Central memory CD8-positive, alpha-beta T cell (primary cell): ENCODE data around the gene ANTXR1.
"Not testable (repeated sequence)": the region's sequence is repeated elsewhere in the genome, so short reads cannot be mapped to it uniquely, and the experiment has no call there.

Experiments used
- ATAC-seq: fragments of 150-1000 bp; cut with Tn5 transposase; replicated peaks from 2 replicates; pipeline ENCODE4 v1.10.0; 2022; ENCODE audit warnings: mild to moderate bottlenecking, moderate FRiP score, moderate number of reproducible peaks; ENCODE audit not compliant: poor library complexity, severe bottlenecking; ENCODE audit errors: extremely low read depth
- DNase-seq, 2 donors: peaks; one replicate each; pipeline ENCODE4 v3.0.0; 2021; ENCODE audit warnings: low spot score in 2 of 2
- H3K27ac Mint-ChIP-seq: one replicate; pipeline ENCODE4 v1.8.0; 2022; ENCODE audit warnings: low read depth, mild to moderate bottlenecking, moderate library complexity, mixed read lengths
- H3K27me3 Mint-ChIP-seq: one replicate; pipeline ENCODE4 v1.8.0; 2022; ENCODE audit warnings: mixed read lengths
- H3K36me3 Mint-ChIP-seq: one replicate; pipeline ENCODE4 v1.8.0; 2022; ENCODE audit warnings: mild to moderate bottlenecking, moderate library complexity, mixed read lengths; ENCODE audit not compliant: insufficient read depth
- H3K4me1 Mint-ChIP-seq: one replicate; pipeline ENCODE4 v1.8.0; 2022; ENCODE audit warnings: mixed read lengths
- H3K4me3 Mint-ChIP-seq: one replicate; pipeline ENCODE4 v1.8.0; 2022; ENCODE audit warnings: mild to moderate bottlenecking, moderate library complexity, mixed read lengths
- H3K9me3 Mint-ChIP-seq: one replicate; pipeline ENCODE4 v1.8.0; 2022; ENCODE audit warnings: mixed read lengths

The ANTXR1 gene

GRCh38 chr2:69231612-69232277 lies 218.8 kb downstream of the ANTXR1 start:
- peaks cover 50% of the 10 kb centered on the region for H3K27me3 Mint-ChIP-seq
- ATAC-seq (no peak), DNase-seq (no peak)
- no peaks in the 10 kb centered on the region for H3K9me3 Mint-ChIP-seq
- H3K36me3 Mint-ChIP-seq = no peaks in the 10 kb centered on the region
- no peaks in the 10 kb centered on the region for H3K4me1 Mint-ChIP-seq
- H3K27ac Mint-ChIP-seq = no peak overlapping the region
- no peak overlapping the region for H3K4me3 Mint-ChIP-seq

DNA sequence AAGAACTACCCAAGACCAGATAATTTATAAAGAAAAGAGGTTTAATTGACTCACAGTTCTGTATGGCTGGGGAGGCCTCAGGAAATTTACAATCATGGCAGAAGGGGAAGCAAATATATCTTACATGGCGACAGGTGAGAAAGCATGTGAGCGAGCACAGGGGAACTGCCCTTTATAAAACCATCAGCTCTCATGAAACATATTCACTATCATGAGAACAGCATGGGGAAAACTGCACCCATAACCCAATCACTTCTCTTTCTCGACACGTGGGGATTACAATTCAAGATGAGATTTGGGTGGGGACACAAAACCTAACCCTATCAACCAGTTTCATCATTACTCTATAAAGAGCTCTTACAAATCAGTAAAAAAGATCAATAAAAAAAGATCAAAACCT lies 222.9 kb downstream of the ANTXR1 start:
- not testable (repeated sequence) for ATAC-seq, H3K9me3 Mint-ChIP-seq, H3K4me1 Mint-ChIP-seq, H3K4me3 Mint-ChIP-seq, H3K27ac Mint-ChIP-seq, H3K36me3 Mint-ChIP-seq, DNase-seq
- peaks cover 39% of the 10 kb centered on the region for H3K27me3 Mint-ChIP-seq

DNA sequence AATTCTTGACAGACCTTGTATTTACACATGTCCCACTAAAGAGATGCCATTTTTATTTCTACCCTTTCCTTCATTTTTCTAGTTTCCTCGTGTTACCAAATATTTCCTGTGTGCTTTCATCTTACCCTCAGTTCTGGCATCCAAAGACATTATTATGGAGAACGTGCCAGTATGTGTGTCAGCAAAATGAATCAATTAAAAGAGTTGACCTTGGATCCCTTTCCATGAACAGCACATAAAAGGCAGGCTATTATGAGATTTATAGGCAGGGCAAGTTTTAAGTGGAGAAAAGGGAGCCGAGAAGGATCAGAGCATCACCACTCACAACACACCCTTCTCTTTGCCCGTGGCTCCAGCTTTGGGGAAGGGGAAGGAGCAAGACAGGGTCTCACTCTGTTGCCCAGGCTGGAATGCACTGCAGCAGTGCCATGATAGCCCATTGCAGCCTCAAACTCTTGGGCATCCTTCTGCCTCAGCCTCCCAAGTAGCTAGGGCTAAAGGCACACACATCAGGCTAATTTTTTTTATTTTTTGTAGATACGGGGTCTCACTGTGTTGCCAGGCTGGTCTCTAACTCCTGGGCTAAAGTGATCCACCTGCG lies 224.2 kb downstream of the ANTXR1 start:
- H3K9me3 Mint-ChIP-seq = no peaks in the 10 kb centered on the region
- peaks cover 37% of the 10 kb centered on the region for H3K27me3 Mint-ChIP-seq
- ATAC-seq (no peak), DNase-seq (no peak)
- H3K36me3 Mint-ChIP-seq = peaks cover 1% of the 10 kb centered on the region
- H3K4me1 Mint-ChIP-seq = no peaks in the 10 kb centered on the region
- no peak overlapping the region for H3K27ac Mint-ChIP-seq
- H3K4me3 Mint-ChIP-seq = no peak overlapping the region

GRCh38 chr2:69238449-69239031 lies 225.6 kb downstream of the ANTXR1 start:
- H3K27me3 Mint-ChIP-seq = peaks cover 37% of the 10 kb centered on the region
- H3K9me3 Mint-ChIP-seq = no peaks in the 10 kb centered on the region

GRCh38 chr2:69241093-69241492 lies 228.1 kb downstream of the ANTXR1 start:
- Mint-ChIP-seq H3K4me1 (no peaks in the 10 kb centered on the region), H3K36me3 (peaks cover 1% of the 10 kb centered on the region), H3K4me3 (no peak overlapping the region), H3K27ac (no peak overlapping the region), H3K27me3 (peaks cover 54% of the 10 kb centered on the region), H3K9me3 (no peaks in the 10 kb centered on the region)
- no peak for ATAC-seq
- no peak for DNase-seq

More at GRCh38 chr2:69238449-69239031, 225.6 kb downstream of the ANTXR1 start:
- Mint-ChIP-seq H3K4me3 (no peak overlapping the region), H3K36me3 (peaks cover 1% of the 10 kb centered on the region), H3K27ac (no peak overlapping the region), H3K4me1 (no peaks in the 10 kb centered on the region)
- no peak for ATAC-seq
- DNase-seq = no peak

- Mint-ChIP-seq H3K27ac (no peak overlapping the region), H3K27me3 (peaks cover 62% of the 10 kb centered on the region), H3K9me3 (no peaks in the 10 kb centered on the region), H3K36me3 (peaks cover 1% of the 10 kb centered on the region), H3K4me3 (no peak overlapping the region), H3K4me1 (no peaks in the 10 kb centered on the region)
- ATAC-seq (no peak), DNase-seq (no peak)
Observed at GRCh38 chr2:69241664-69242514, 228.9 kb downstream of the ANTXR1 start.

DNA sequence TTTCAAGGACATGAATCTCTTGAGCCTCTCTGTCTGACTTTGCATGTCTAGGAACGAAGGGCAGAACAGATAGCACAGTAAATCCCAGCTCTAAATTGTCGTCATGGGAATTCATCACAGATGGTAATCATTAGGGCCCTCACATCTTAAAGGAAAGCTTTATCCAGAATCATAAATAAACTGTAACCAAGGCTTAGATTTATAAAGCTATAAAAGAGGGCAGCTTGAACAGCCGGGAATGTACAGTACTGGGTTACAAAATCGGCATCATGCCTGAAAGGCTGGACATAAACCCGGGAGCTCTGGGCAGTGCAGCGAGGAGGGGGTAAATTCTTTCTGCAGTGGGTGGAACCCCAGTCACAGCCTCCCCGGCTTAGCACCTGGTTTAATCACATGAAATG lies 229.7 kb downstream of the ANTXR1 start:
- DNase-seq (no peak), ATAC-seq (no peak)
- Mint-ChIP-seq H3K27me3 (peaks cover 69% of the 10 kb centered on the region), H3K9me3 (no peaks in the 10 kb centered on the region), H3K4me1 (no peaks in the 10 kb centered on the region), H3K36me3 (peaks cover 1% of the 10 kb centered on the region), H3K27ac (no peak overlapping the region), H3K4me3 (no peak overlapping the region)

GRCh38 chr2:69243652-69244051 lies 230.7 kb downstream of the ANTXR1 start:
- peaks cover 1% of the 10 kb centered on the region for H3K36me3 Mint-ChIP-seq
- no peak for DNase-seq
- H3K27ac Mint-ChIP-seq = no peak overlapping the region

GRCh38 chr2:69244882-69245281 lies 231.9 kb downstream of the ANTXR1 start:
- H3K27me3 Mint-ChIP-seq = peaks cover 68% of the 10 kb centered on the region
- no peak overlapping the region for H3K4me3 Mint-ChIP-seq
- DNase-seq (no peak), ATAC-seq (no peak)
- no peak overlapping the region for H3K27ac Mint-ChIP-seq
- H3K36me3 Mint-ChIP-seq = peaks cover under 1% of the 10 kb centered on the region
- H3K9me3 Mint-ChIP-seq = no peaks in the 10 kb centered on the region
- H3K4me1 Mint-ChIP-seq = no peaks in the 10 kb centered on the region

More at GRCh38 chr2:69243652-69244051, 230.7 kb downstream of the ANTXR1 start:
- H3K4me1 Mint-ChIP-seq = no peaks in the 10 kb centered on the region
- H3K4me3 Mint-ChIP-seq = no peak overlapping the region
- no peaks in the 10 kb centered on the region for H3K9me3 Mint-ChIP-seq
- peaks cover 74% of the 10 kb centered on the region for H3K27me3 Mint-ChIP-seq
- peak; percentile 24 for ATAC-seq

GRCh38 chr2:69247583-69247982 lies 234.6 kb downstream of the ANTXR1 start:
- no peak overlapping the region for H3K27ac Mint-ChIP-seq
- no peaks in the 10 kb centered on the region for H3K36me3 Mint-ChIP-seq
- no peak overlapping the region for H3K4me3 Mint-ChIP-seq
- H3K4me1 Mint-ChIP-seq = no peaks in the 10 kb centered on the region
- H3K27me3 Mint-ChIP-seq = peaks cover 67% of the 10 kb centered on the region
- no peaks in the 10 kb centered on the region for H3K9me3 Mint-ChIP-seq
- ATAC-seq = no peak
- DNase-seq = no peak

- H3K27ac Mint-ChIP-seq = no peak overlapping the region
- no peaks in the 10 kb centered on the region for H3K9me3 Mint-ChIP-seq
- peaks cover 69% of the 10 kb centered on the region for H3K27me3 Mint-ChIP-seq
- DNase-seq = no peak
- no peak for ATAC-seq
- H3K4me3 Mint-ChIP-seq = no peak overlapping the region
- H3K36me3 Mint-ChIP-seq = no peaks in the 10 kb centered on the region
- H3K4me1 Mint-ChIP-seq = no peaks in the 10 kb centered on the region
Observed at GRCh38 chr2:69248232-69248631, 235.3 kb downstream of the ANTXR1 start.

- Mint-ChIP-seq H3K4me3 (no peak overlapping the region), H3K36me3 (no peaks in the 10 kb centered on the region), H3K9me3 (no peaks in the 10 kb centered on the region), H3K27ac (no peak overlapping the region), H3K4me1 (no peaks in the 10 kb centered on the region), H3K27me3 (peaks cover 80% of the 10 kb centered on the region)
- DNase-seq (no peak), ATAC-seq (no peak)
Observed at GRCh38 chr2:69250981-69251380, 238.0 kb downstream of the ANTXR1 start.
